Measurements from ENCODE around the gene GNMT. TPM values are rescaled to one million over a fixed set of nuclear protein-coding genes. Genes with fewer than 3 reads are reported as not detected.
A peak's percentile ranks its signal among the peaks of the same experiment; 100 is the strongest.

Gene GNMT
- total and polyA plus RNA-seq, 2 of the 8 experiments (the other 6 are each of a cell fraction or from before 2014, with no cell fraction given), result 1.8 to 3.4 TPM

- TF ChIP-seq NANOG (IDR thresholded peaks at IDR 0.05; ENCODE audit: insufficient read depth, low read depth, low read length, poor library complexity, severe bottlenecking) (no peak), SIN3A (conservative IDR thresholded peaks at IDR 0.05 in 1 of 2, IDR thresholded peaks at IDR 0.05 in 1 of 2; ENCODE audit: low read depth in 1 of 2, low read length in 2 of 2) (peak; percentile 20 to 36; a peak in 1 of 4 replicates), CEBPB (IDR thresholded peaks at IDR 0.05; ENCODE audit: low read depth, low read length) (no peak), CHD2 (IDR thresholded peaks at IDR 0.05; ENCODE audit: low read length) (no peak), HDAC2 (IDR thresholded peaks at IDR 0.05; ENCODE audit: borderline replicate concordance in 1 of 2, low read depth in 2 of 2, low read length in 2 of 2) (peak; percentile 93 to 99), JUN (IDR thresholded peaks at IDR 0.05; ENCODE audit: low read depth, low read length) (no peak), MAX (IDR thresholded peaks at IDR 0.05) (peak; percentile 47; the same call in 1 of the 2 replicates), CTCF (IDR thresholded peaks at IDR 0.05; ENCODE audit: control extremely low read depth in 1 of 3, insufficient read depth in 1 of 3, low read depth in 1 of 3, low read length in 3 of 3) (peak; percentile 40 to 58 (median 43)), CTBP2 (IDR thresholded peaks at IDR 0.05; ENCODE audit: borderline replicate concordance, insufficient read depth, insufficient read length, low read length) (peak; percentile 72), EGR1 (IDR thresholded peaks at IDR 0.05; ENCODE audit: borderline replicate concordance, low read depth, low read length) (peak; percentile 81), SUZ12 (IDR thresholded peaks at IDR 0.05; ENCODE audit: low read length) (peak; percentile 52; the same call in 1 of the 2 replicates), PHF8 (conservative IDR thresholded peaks at IDR 0.05; ENCODE audit: low read depth, low read length) (0 out of 2 replicates have a peak, but pooled peaks have one; percentile 48), KDM1A (IDR thresholded peaks at IDR 0.05; ENCODE audit: borderline replicate concordance, low read length) (peak; percentile 39; the same call in 1 of the 2 replicates), RBBP5 (IDR thresholded peaks at IDR 0.05; ENCODE audit: borderline replicate concordance, low read depth, low read length) (peak; percentile 75; the same call in 1 of the 2 replicates), ZNF274 (IDR thresholded peaks at IDR 0.05; ENCODE audit: borderline replicate concordance, extremely low read depth, low read length) (no peak), RAD21 (IDR thresholded peaks at IDR 0.05 in 1 of 2, conservative IDR thresholded peaks at IDR 0.05 in 1 of 2; ENCODE audit: low read depth in 2 of 2, low read length in 2 of 2) (peak; percentile 15 to 31; a peak in 2 of 4 replicates), YY1 (IDR thresholded peaks at IDR 0.05; ENCODE audit: low read depth, low read length) (0 out of 2 replicates have a peak, but pooled peaks have one; percentile 15)
Measured at GRCh38 chr6:42911171-42912021, 49.2 kb upstream of the GNMT start (continued).

Data from H1 (cell line).